Right lobe of liver (tissue), 4 donors: Measurements from ENCODE around the gene SLC16A12.

Experiments used
- CTCF ChIP-seq, 4 donors: fragments of 200-600 bp in 3 of 4; fragments of 450-650 bp in 1 of 4; IDR thresholded peaks; one replicate each; pipeline versions ENCODE4 v1.5.1 to v1.8.0; 2016 to 2022; ENCODE audit warnings: antibody characterized with exemption in 4 of 4, mild to moderate bottlenecking in 2 of 4
- POLR2A ChIP-seq: fragments of 450-650 bp; IDR thresholded peaks from one replicate; pipeline ENCODE4 v1.6.1; 2017; ENCODE audit warnings: antibody characterized with exemption, mild to moderate bottlenecking
- donor health status: DM: no; HTN: no; CAD: no.
- donor health status: DM: no; HTN: no; CAD: no.
- donor health status: DM: no; HTN: yes; CAD: no.

DNA sequence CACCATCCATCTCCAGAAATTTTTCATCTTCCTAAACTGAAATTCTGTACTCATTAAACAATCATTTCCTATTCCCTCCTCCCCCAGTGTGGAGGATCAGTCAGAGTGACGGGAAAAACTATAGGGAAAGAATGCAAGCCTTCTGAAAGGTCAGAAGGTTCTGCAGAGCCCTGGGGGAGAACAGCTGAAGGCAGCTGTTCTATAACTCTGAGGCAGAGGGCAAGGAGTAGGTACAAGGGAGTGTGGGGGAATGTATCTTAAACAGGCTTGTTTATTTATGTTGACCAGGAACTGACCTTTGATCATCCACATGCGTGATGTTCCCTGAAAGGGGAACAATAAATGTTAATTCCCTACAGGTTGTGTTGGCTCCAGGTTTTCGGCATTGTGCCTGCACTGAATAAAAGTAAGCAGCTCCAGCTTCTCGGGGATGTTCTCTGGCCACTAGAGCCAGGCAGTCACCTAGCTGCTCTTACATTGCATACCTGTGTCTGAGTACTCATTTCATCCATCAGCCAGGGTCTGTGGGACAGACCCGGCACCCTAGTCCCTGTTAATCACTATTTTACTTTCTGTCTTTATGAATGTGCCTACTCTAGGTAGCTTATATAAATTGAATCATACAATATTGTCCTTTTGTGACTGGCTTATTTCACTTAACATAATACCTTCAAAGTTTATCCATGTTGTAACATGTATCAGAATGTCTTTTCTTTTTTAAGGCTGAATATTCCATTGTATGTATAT lies 137.2 kb downstream of the SLC16A12 start:
- no peak for TF ChIP-seq POLR2A
- TF ChIP-seq CTCF (IDR thresholded peaks at IDR 0.05) = no peak
